ENCODE results near the gene SLCO3A1. TPM values are rescaled to one million over a fixed set of nuclear protein-coding genes. Genes with fewer than 3 reads are reported as not detected.

Gene SLCO3A1
- total RNA-seq, 1 experiment from 2014 or later: 5.1 TPM

GRCh38 chr15:91885714-91886270, 32.3 kb downstream of the SLCO3A1 start:
- peaks cover 0 to 7% of the 10 kb centered on the region in 2 experiments; a peak in 2 of 4 replicates for H3K4me1 ChIP-seq (ENCODE audit: control insufficient read depth in 1 of 2, insufficient read depth in 2 of 2, low read length in 2 of 2)
- CTCF ChIA-PET: no interaction called here
- no peaks in the 10 kb centered on the region for H3K79me2 ChIP-seq (ENCODE audit: insufficient read depth, low read length)
- H3K9me2 ChIP-seq (ENCODE audit: insufficient read depth): no peaks in the 10 kb centered on the region
- DNase-seq (ENCODE audit: low read depth, low spot score) (no peak), ATAC-seq (peak; percentile 27; the same call in 1 of the 2 replicates)
- no peaks in the 10 kb centered on the region for H3K9me3 ChIP-seq (ENCODE audit: control insufficient read depth in 1 of 2, insufficient read depth in 1 of 2, low read depth in 1 of 2, low read length in 2 of 2)
- POLR2A ChIA-PET: no interaction called here
- no peak overlapping the region for H2AFZ ChIP-seq (ENCODE audit: low read depth, low read length, poor library complexity, severe bottlenecking)
- BruUV-seq (replicated peaks): no TSS peak
- H3K27me3 ChIP-seq (ENCODE audit: insufficient read depth, low read length): no peaks in the 10 kb centered on the region
- H3K27ac ChIP-seq (ENCODE audit: low read depth, low read length): no peak overlapping the region
- H3K4me3 ChIP-seq (replicated peaks in 1 of 2; ENCODE audit: low read depth in 1 of 2, low read length in 2 of 2): no peak overlapping the region
- no peak overlapping the region for H3K4me2 ChIP-seq (ENCODE audit: low read length)
- H3K9ac ChIP-seq (ENCODE audit: low read length): no peak overlapping the region
- intact Hi-C loops (cut with micrococcal nuclease): loop anchor here (5.0 kb wide), 1 partner anchor 192 kb away; no protein-coding TSS in a partner anchor
- no peaks in the 10 kb centered on the region for H3K36me3 ChIP-seq (ENCODE audit: control insufficient read depth in 1 of 2, insufficient read depth in 2 of 2, low read length in 2 of 2)
- RAD21 ChIA-PET (ENCODE audit: low non-redundant PET in 1 of 2, low total read pairs in 2 of 2, uncharacterized antibody in 2 of 2, unreplicated experiment in 2 of 2): no interaction called here
- TF ChIP-seq FOSL1 (IDR thresholded peaks at IDR 0.05; ENCODE audit: low read depth) (no peak), TCF7L2 (IDR thresholded peaks at IDR 0.05; ENCODE audit: borderline replicate concordance, extremely low read depth, insufficient read depth, insufficient read length) (no peak), SRF (IDR thresholded peaks at IDR 0.05; ENCODE audit: low read depth) (no peak), ZFX (IDR thresholded peaks at IDR 0.05) (no peak), CTCF (IDR thresholded peaks at IDR 0.05 in 2 of 3, conservative IDR thresholded peaks at IDR 0.05 in 1 of 3; ENCODE audit: borderline replicate concordance in 1 of 3, insufficient read depth in 1 of 3, low read depth in 2 of 3, low read length in 2 of 3) (peak in 2 of 3 experiments; percentile 13 to 18; a peak in 1 of 6 replicates), SP1 (IDR thresholded peaks at IDR 0.05; ENCODE audit: low read depth) (no peak), RAD21 (IDR thresholded peaks at IDR 0.05; ENCODE audit: low read depth) (peak; percentile 39; the same call in 1 of the 2 replicates)
- no peaks in the 10 kb centered on the region for H4K20me1 ChIP-seq (ENCODE audit: insufficient read depth)

GRCh38 chr15:91886878-91887277, 33.4 kb downstream of the SLCO3A1 start:
- no peaks in the 10 kb centered on the region for H3K9me2 ChIP-seq (ENCODE audit: insufficient read depth)
- no peak overlapping the region for H3K4me3 ChIP-seq (replicated peaks in 1 of 2; ENCODE audit: low read depth in 1 of 2, low read length in 2 of 2)
- ATAC-seq (no peak), DNase-seq (ENCODE audit: low read depth, low spot score) (no peak)
- H3K36me3 ChIP-seq (ENCODE audit: control insufficient read depth in 1 of 2, insufficient read depth in 2 of 2, low read length in 2 of 2): no peaks in the 10 kb centered on the region
- no TSS peak for BruUV-seq (replicated peaks)
- H4K20me1 ChIP-seq (ENCODE audit: insufficient read depth): no peaks in the 10 kb centered on the region
- intact Hi-C loops (cut with micrococcal nuclease): loop anchor here (5.0 kb wide), 1 partner anchor 190 kb away; no protein-coding TSS in a partner anchor
- H3K79me2 ChIP-seq (ENCODE audit: insufficient read depth, low read length): no peaks in the 10 kb centered on the region
- no peak overlapping the region for H2AFZ ChIP-seq (ENCODE audit: low read depth, low read length, poor library complexity, severe bottlenecking)
- H3K4me1 ChIP-seq (ENCODE audit: control insufficient read depth in 1 of 2, insufficient read depth in 2 of 2, low read length in 2 of 2): peaks cover 0 to 12% of the 10 kb centered on the region in 2 experiments; a peak in 2 of 4 replicates
- RAD21 ChIA-PET (ENCODE audit: low non-redundant PET in 1 of 2, low total read pairs in 2 of 2, uncharacterized antibody in 2 of 2, unreplicated experiment in 2 of 2): no interaction called here
- H3K9ac ChIP-seq (ENCODE audit: low read length): no peak overlapping the region
- CTCF ChIA-PET: no interaction called here
- H3K4me2 ChIP-seq (ENCODE audit: low read length): no peak overlapping the region
- H3K27ac ChIP-seq (ENCODE audit: low read depth, low read length): no peak overlapping the region
- H3K9me3 ChIP-seq (ENCODE audit: control insufficient read depth in 1 of 2, insufficient read depth in 1 of 2, low read depth in 1 of 2, low read length in 2 of 2): no peaks in the 10 kb centered on the region
- H3K27me3 ChIP-seq (ENCODE audit: insufficient read depth, low read length): no peaks in the 10 kb centered on the region
- POLR2A ChIA-PET: no interaction called here
- TF ChIP-seq SIN3A (IDR thresholded peaks at IDR 0.05; ENCODE audit: low read depth): no peak
- no peak for TF ChIP-seq CTCF (IDR thresholded peaks at IDR 0.05 in 2 of 3, conservative IDR thresholded peaks at IDR 0.05 in 1 of 3; ENCODE audit: borderline replicate concordance in 1 of 3, insufficient read depth in 1 of 3, low read depth in 2 of 3, low read length in 2 of 3)
- no peak for TF ChIP-seq EZH2phosphoT487 (IDR thresholded peaks at IDR 0.05; ENCODE audit: borderline replicate concordance)
- TF ChIP-seq ZBTB33 (IDR thresholded peaks at IDR 0.05; ENCODE audit: extremely low read depth, insufficient replicate concordance, low read length): no peak
- TF ChIP-seq TCF7L2 (IDR thresholded peaks at IDR 0.05; ENCODE audit: borderline replicate concordance, extremely low read depth, insufficient read depth, insufficient read length): no peak
- TF ChIP-seq SRF (IDR thresholded peaks at IDR 0.05; ENCODE audit: low read depth): no peak
- no peak for TF ChIP-seq EZH2 (IDR thresholded peaks at IDR 0.05)
- TF ChIP-seq CEBPB (IDR thresholded peaks at IDR 0.05; ENCODE audit: low read depth): no peak
- no peak for TF ChIP-seq POLR2AphosphoS5 (IDR thresholded peaks at IDR 0.05; ENCODE audit: low read depth, low read length)

Data from HCT116 (cell line).